Testis (tissue), 2 donors: ENCODE measurements around the gene LRFN5.

Source experiments
- CTCF ChIP-seq, 3 experiments: fragments of 450-650 bp in 2 of 3; fragments of 200-600 bp in 1 of 3; sonication (generic) in 1 of 3; IDR thresholded peaks; one replicate each; pipeline ENCODE4 v1.5.1; 2016 to 2019; ENCODE audit warnings: antibody characterized with exemption in 3 of 3, mild to moderate bottlenecking in 2 of 3, moderate library complexity in 1 of 3
- POLR2A ChIP-seq: fragments of 450-650 bp; IDR thresholded peaks from one replicate; pipeline ENCODE4 v1.6.1; 2017; ENCODE audit warnings: antibody characterized with exemption, mild to moderate bottlenecking, moderate library complexity

GRCh38 chr14:41597647-41598046 is 9.0 kb upstream of the LRFN5 start:
- no peak for TF ChIP-seq CTCF (IDR thresholded peaks at IDR 0.05)
- TF ChIP-seq POLR2A: no peak
